PC-3 (cell line): ENCODE measurements around the gene CASKIN2. TPM values are rescaled to one million over a fixed set of nuclear protein-coding genes. Genes with fewer than 3 reads are reported as not detected.
A peak's percentile ranks its signal among the peaks of the same experiment; 100 is the strongest.

Source experiments
- ATAC-seq: fragments of 200-7000 bp; cut with Tn5 transposase; 2 replicates; pipeline ENCODE4 v1.9.1; 2020; ENCODE audit warnings: mild to moderate bottlenecking, moderate library complexity
- BruUV-seq: library from RNA; stranded (reverse); fragments of 400-500 nt; replicated peaks from 2 replicates; lab custom pipeline; 2021; lab: Mats Ljungman, UMichigan
- CTCF ChIA-PET: fragments of 300-600 bp; sonication (Branson Sonifier 250); formaldehyde crosslinking; loops from one replicate; lab custom pipeline; 2022; ENCODE audit warnings: antibody characterized with exemption; lab: Charles Lee
- POLR2A ChIA-PET: fragments of 300-600 bp; sonication (Branson Sonifier 250); formaldehyde crosslinking; loops from one replicate; lab custom pipeline; 2022; ENCODE audit warnings: antibody characterized with exemption; ENCODE audit not compliant: unreplicated experiment; lab: Charles Lee
- DNase-seq: peaks from one replicate; pipeline ENCODE4 v3.0.0-alpha.2; 2015
- H2AFZ ChIP-seq: fragments of 300-600 bp; sonication (generic); 2 replicates; pipeline ENCODE4 v1.6.0; 2016; ENCODE audit warnings: antibody characterized with exemption, low read length
- H3F3A ChIP-seq: fragments of 300-600 bp; sonication (generic); one replicate; pipeline ENCODE4 v1.6.0; 2017; ENCODE audit warnings: antibody characterized with exemption, low read length, control low read depth, mild to moderate bottlenecking; ENCODE audit not compliant: unreplicated experiment
- H3K27ac ChIP-seq: fragments of 300-600 bp; sonication (generic); 2 replicates; pipeline ENCODE4 v1.5.1; 2016; ENCODE audit warnings: mild to moderate bottlenecking, low read length
- H3K27me3 ChIP-seq: fragments of 300-600 bp; sonication (generic); 2 replicates; pipeline ENCODE4 v1.6.1; 2016; ENCODE audit warnings: low read length, mixed read lengths
- H3K36me3 ChIP-seq: fragments of 300-600 bp; sonication (generic); 2 replicates; pipeline ENCODE4 v1.6.1; 2016; ENCODE audit warnings: low read depth, mixed run types, low read length, mixed read lengths
- H3K4me1 ChIP-seq: fragments of 300-600 bp; sonication (generic); 2 replicates; pipeline ENCODE4 v1.5.1; 2016; ENCODE audit warnings: low read length; ENCODE audit not compliant: insufficient read depth
- H3K4me2 ChIP-seq: fragments of 300-600 bp; sonication (generic); 2 replicates; pipeline ENCODE4 v1.6.0; 2016; ENCODE audit warnings: low read length
- H3K4me3 ChIP-seq: fragments of 300-600 bp; sonication (generic); 2 replicates; pipeline ENCODE4 v1.5.1; 2016; ENCODE audit warnings: mild to moderate bottlenecking, low read length, mixed read lengths
- H3K79me2 ChIP-seq: fragments of 300-600 bp; sonication (generic); 2 replicates; pipeline ENCODE4 v1.6.1; 2017; ENCODE audit warnings: low read length, mixed read lengths
- H3K9ac ChIP-seq: fragments of 300-600 bp; sonication (generic); 2 replicates; pipeline ENCODE4 v1.6.0; 2016; ENCODE audit warnings: mild to moderate bottlenecking, low read length
- H3K9me2 ChIP-seq: fragments of 300-600 bp; sonication (generic); replicated peaks from 2 replicates; pipeline ENCODE4 v1.6.1; 2016; ENCODE audit warnings: mixed run types, low read length, mixed read lengths
- H3K9me3 ChIP-seq: fragments of 300-600 bp; sonication (generic); 2 replicates; pipeline ENCODE4 v1.6.1; 2016; ENCODE audit warnings: low read length, mixed read lengths
- H4K20me1 ChIP-seq: fragments of 300-600 bp; sonication (generic); 2 replicates; pipeline ENCODE4 v1.6.1; 2016; ENCODE audit warnings: low read length, mixed read lengths
- CTCF ChIP-seq: fragments of 300-600 bp; sonication (generic); conservative IDR thresholded peaks from 2 replicates; pipeline ENCODE4 v1.5.1; 2017; ENCODE audit warnings: antibody characterized with exemption, low read depth, mild to moderate bottlenecking, low read length
- EZH2 ChIP-seq: fragments of 300-600 bp; sonication (generic); IDR thresholded peaks from one replicate; pipeline ENCODE4 v1.6.1; 2017; ENCODE audit warnings: antibody characterized with exemption, mild to moderate bottlenecking, low read length; ENCODE audit not compliant: unreplicated experiment
- intact Hi-C: fragments of 100-400 bp; cut with micrococcal nuclease; formaldehyde crosslinking; loops from 2 replicates; pipeline ENCODE4 v1.9.0; 2023
- total RNA-seq: library from RNA; depleted of rRNA; stranded (reverse); fragments of >200 nt; gene quantifications from 2 replicates; pipeline ENCODE4 v1.2.3, GENCODE V29; 2014

The CASKIN2 gene
- total RNA-seq, 1 experiment from 2014 or later, result 22.0 TPM

- Histone ChIP-seq H2AFZ (peak overlapping the region; percentile 71; the same call in 1 of the 2 replicates), H3K27ac (no peak overlapping the region), H3K9me2 (no peaks in the 10 kb centered on the region), H3K36me3 (peaks cover 4% of the 10 kb centered on the region; the same call in 1 of the 2 replicates), H4K20me1 (peaks cover 4% of the 10 kb centered on the region; the same call in 1 of the 2 replicates), H3K4me1 (peaks cover 23% of the 10 kb centered on the region), H3K27me3 (no peaks in the 10 kb centered on the region), H3K4me2 (peak overlapping the region; percentile 80), H3K9ac (peak overlapping the region; percentile 43), H3F3A (no peaks in the 10 kb centered on the region), H3K9me3 (no peaks in the 10 kb centered on the region), H3K79me2 (peaks cover 46% of the 10 kb centered on the region), H3K4me3 (peak overlapping the region; percentile 67)
- ATAC-seq (no peak), DNase-seq (peak; percentile 29)
- POLR2A ChIA-PET, result interaction anchor here (0.5 to 0.7 kb wide), 3 partner anchors 11 to 129 kb away, joined by 4 to 9 read pairs (median 6); no protein-coding TSS in a partner anchor
- intact Hi-C loops, result loop anchor here (2.0 kb wide), 1 partner anchor 62 kb away; no protein-coding TSS in a partner anchor
- no peak for TF ChIP-seq EZH2
- CTCF ChIA-PET, result interaction anchor here (0.6 to 1.4 kb wide), 4 partner anchors 10 to 121 kb away, joined by 3 to 9 read pairs (median 5); partner anchors contain the start of genes GRB2 and TSEN54
- BruUV-seq, result TSS peak; percentile 65
Measured at GRCh38 chr17:75526555-75527270, 11.4 kb upstream of the CASKIN2 start.

GRCh38 chr17:75525806-75526554 lies 10.6 kb upstream of the CASKIN2 start:
- H4K20me1 ChIP-seq, result peaks cover 2% of the 10 kb centered on the region; the same call in 1 of the 2 replicates
- H3K27ac ChIP-seq, result no peak overlapping the region
- peaks cover 4% of the 10 kb centered on the region; the same call in 1 of the 2 replicates for H3K36me3 ChIP-seq
- peaks cover 15% of the 10 kb centered on the region for H3K4me1 ChIP-seq
- H3K9me3 ChIP-seq, result no peaks in the 10 kb centered on the region
- ChIA-PET CTCF (interaction anchor here (0.6 to 1.6 kb wide), 11 partner anchors 10 to 592 kb away, joined by 3 to 15 read pairs (median 5); partner anchors contain the start of gene TSEN54), POLR2A (interaction anchor here (0.5 to 0.7 kb wide), 3 partner anchors 10 to 128 kb away, joined by 4 to 6 read pairs (median 6); no protein-coding TSS in a partner anchor)
- no TSS peak for BruUV-seq
- peak; percentile 19 for ATAC-seq
- intact Hi-C loops, result loop anchor here (2.0 kb wide), 2 partner anchors 23 to 63 kb away; no protein-coding TSS in a partner anchor
- peaks cover 40% of the 10 kb centered on the region for H3K79me2 ChIP-seq
- peak; percentile 37 for DNase-seq
- H3K4me2 ChIP-seq, result peak overlapping the region; percentile 80
- H3K4me3 ChIP-seq, result peak overlapping the region; percentile 67
- TF ChIP-seq EZH2, result no peak
- TF ChIP-seq CTCF, result no peak
- peak overlapping the region; percentile 71 for H2AFZ ChIP-seq
- no peaks in the 10 kb centered on the region for H3K9me2 ChIP-seq
- H3K9ac ChIP-seq, result peak overlapping the region; percentile 43
- no peaks in the 10 kb centered on the region for H3K27me3 ChIP-seq
- no peaks in the 10 kb centered on the region for H3F3A ChIP-seq
